HCT116 (cell line): Measurements from ENCODE around the gene MCRIP1. TPM values are rescaled to one million over a fixed set of nuclear protein-coding genes. Genes with fewer than 3 reads are reported as not detected.

ENCODE experiments used
- ATAC-seq: fragments of 200-7000 bp; cut with Tn5 transposase; 2 replicates; pipeline ENCODE4 v1.9.1; 2020; ENCODE audit warnings: mild to moderate bottlenecking, moderate library complexity
- BruUV-seq: library from RNA; stranded (reverse); fragments of 400-500 nt; replicated peaks from 2 replicates; lab custom pipeline; 2021; lab: Mats Ljungman, UMichigan
- CTCF ChIA-PET: fragments of 300-600 bp; sonication (Branson Sonifier 250); formaldehyde crosslinking; loops from one replicate; lab custom pipeline; 2021; ENCODE audit warnings: antibody characterized with exemption; lab: Charles Lee
- POLR2A ChIA-PET: fragments of 300-600, 350-600 bp; sonication (Branson Sonifier 250); formaldehyde crosslinking; loops from one replicate; lab custom pipeline; 2021; ENCODE audit warnings: antibody characterized with exemption; lab: Charles Lee
- RAD21 ChIA-PET, 2 experiments: fragments of 300-600 bp; sonication (Branson Sonifier 250); formaldehyde crosslinking; loops; one replicate each; lab custom pipeline; 2023; ENCODE audit warnings: low total read pairs in 2 of 2; ENCODE audit not compliant: uncharacterized antibody in 2 of 2, unreplicated experiment in 2 of 2, low non-redundant PET in 1 of 2; lab: Charles Lee
- DNase-seq: peaks from one replicate; pipeline ENCODE4 v3.0.0-alpha.2; 2010; ENCODE audit warnings: low read depth, low spot score
- H2AFZ ChIP-seq: fragments of 200-600 bp; shearing (Covaris generic), sonication (generic); 2 replicates; pipeline ENCODE4 v1.6.1; 2017; ENCODE audit warnings: low read depth, mixed run types, mixed read lengths, antibody characterized with exemption, low read length; ENCODE audit not compliant: poor library complexity, severe bottlenecking
- H3K27ac ChIP-seq: 2 replicates; pipeline ENCODE4 v1.5.1; 2012; ENCODE audit warnings: low read depth, low read length
- H3K27me3 ChIP-seq: fragments of 200-600 bp; sonication (generic); 2 replicates; pipeline ENCODE4 v1.6.1; 2016; ENCODE audit warnings: mixed run types, low read length, mixed read lengths; ENCODE audit not compliant: insufficient read depth
- H3K36me3 ChIP-seq, 2 experiments: fragments of 200-500 bp in 1 of 2; fragments of 200-600 bp in 1 of 2; sonication (Bioruptor generic) in 1 of 2; sonication (generic) in 1 of 2; 2 replicates each; pipeline versions ENCODE4 v1.5.1 to v1.6.1; 2014 to 2016; ENCODE audit warnings: low read length in 2 of 2, inconsistent platforms in 1 of 2, mixed read lengths in 1 of 2, mixed run types in 1 of 2; ENCODE audit not compliant: insufficient read depth in 2 of 2, control insufficient read depth in 1 of 2
- H3K4me1 ChIP-seq, 2 experiments: fragments of 200-600 bp in 1 of 2; sonication (generic) in 1 of 2; 2 replicates each; pipeline versions ENCODE4 v1.5.1 to v1.6.1; 2012 to 2017; ENCODE audit warnings: low read length in 2 of 2, inconsistent platforms in 1 of 2, mild to moderate bottlenecking in 1 of 2, mixed read lengths in 1 of 2, mixed run types in 1 of 2, moderate library complexity in 1 of 2; ENCODE audit not compliant: insufficient read depth in 2 of 2, control insufficient read depth in 1 of 2
- H3K4me2 ChIP-seq: fragments of 200-600 bp; sonication (generic); 2 replicates; pipeline ENCODE4 v1.6.1; 2017; ENCODE audit warnings: mixed run types, low read length, mixed read lengths
- H3K4me3 ChIP-seq, 2 experiments: fragments of 200-600 bp in 1 of 2; sonication (generic) in 1 of 2; replicated peaks in 1 of 2; 2 replicates each; pipeline ENCODE4 v1.5.1; 2011 to 2016; ENCODE audit warnings: low read length in 2 of 2, control low read depth in 1 of 2, low read depth in 1 of 2, mild to moderate bottlenecking in 1 of 2, mixed read lengths in 1 of 2, mixed run types in 1 of 2
- H3K79me2 ChIP-seq: fragments of 200-600 bp; sonication (generic); 2 replicates; pipeline ENCODE4 v1.6.1; 2017; ENCODE audit warnings: mild to moderate bottlenecking, mixed run types, low read length, moderate library complexity, mixed read lengths; ENCODE audit not compliant: insufficient read depth
- H3K9ac ChIP-seq: fragments of 200-600 bp; sonication (generic); 2 replicates; pipeline ENCODE4 v1.6.1; 2016; ENCODE audit warnings: low read length, mixed read lengths
- H3K9me2 ChIP-seq: fragments of 200-600 bp; sonication (generic), shearing (Covaris generic); 2 replicates; pipeline ENCODE4 v1.6.1; 2017; ENCODE audit warnings: mixed run types, mild to moderate bottlenecking, moderate library complexity; ENCODE audit not compliant: insufficient read depth
- H3K9me3 ChIP-seq, 2 experiments: fragments of 200-500 bp in 1 of 2; fragments of 200-600 bp in 1 of 2; sonication (Bioruptor generic) in 1 of 2; sonication (generic) in 1 of 2; 2 replicates each; pipeline ENCODE4 v1.6.1; 2014 to 2017; ENCODE audit warnings: low read length in 2 of 2, mixed read lengths in 2 of 2, inconsistent platforms in 1 of 2, low read depth in 1 of 2, mild to moderate bottlenecking in 1 of 2, mixed run types in 1 of 2, moderate library complexity in 1 of 2; ENCODE audit not compliant: control insufficient read depth in 1 of 2, insufficient read depth in 1 of 2
- H4K20me1 ChIP-seq: fragments of 200-600 bp; sonication (generic), shearing (Covaris generic); 2 replicates; pipeline ENCODE4 v1.6.1; 2017; ENCODE audit warnings: mixed run types, mild to moderate bottlenecking, moderate library complexity; ENCODE audit not compliant: insufficient read depth
- JUND ChIP-seq: IDR thresholded peaks from 2 replicates; pipeline ENCODE4 v1.6.1; 2012
- POLR2A ChIP-seq: IDR thresholded peaks from 2 replicates; pipeline ENCODE4 v1.7.0; 2011; ENCODE audit warnings: borderline replicate concordance; ENCODE audit not compliant: insufficient read depth, insufficient read length; ENCODE audit errors: extremely low read depth
- POLR2AphosphoS5 ChIP-seq: IDR thresholded peaks from 2 replicates; pipeline ENCODE4 v1.6.1; 2011; ENCODE audit warnings: mild to moderate bottlenecking, low read depth, low read length, moderate library complexity
- SIN3A ChIP-seq: IDR thresholded peaks from 2 replicates; pipeline ENCODE4 v1.6.1; 2012; ENCODE audit warnings: low read depth
- YY1 ChIP-seq: IDR thresholded peaks from 2 replicates; pipeline ENCODE4 v1.6.1; 2011; ENCODE audit warnings: low read length, low read depth, moderate library complexity, mild to moderate bottlenecking; ENCODE audit not compliant: insufficient replicate concordance; ENCODE audit errors: extremely low read depth
- intact Hi-C: fragments of 100-400 bp; cut with micrococcal nuclease; formaldehyde crosslinking; loops from 2 replicates; pipeline ENCODE4 v1.10.0; 2022
- total RNA-seq: library from RNA; stranded (reverse); gene quantifications from one replicate; pipeline ENCODE4 v1.2.1, GENCODE V29; 2021; ENCODE audit not compliant: unreplicated experiment

Gene MCRIP1
- total RNA-seq, 1 experiment from 2014 or later = 59.2 TPM

- Histone ChIP-seq H4K20me1 (peaks cover 7% of the 10 kb centered on the region; the same call in 1 of the 2 replicates), H3K27ac (peak overlapping the region; percentile 94), H3K9ac (peak overlapping the region; percentile 94), H3K36me3 (peaks cover 35 to 60% of the 10 kb centered on the region in 2 experiments), H2AFZ (no peak overlapping the region), H3K9me3 (no peaks in the 10 kb centered on the region), H3K9me2 (no peaks in the 10 kb centered on the region), H3K27me3 (no peaks in the 10 kb centered on the region), H3K79me2 (peaks cover 93% of the 10 kb centered on the region), H3K4me1 (peaks cover 18 to 46% of the 10 kb centered on the region in 2 experiments), H3K4me2 (peak overlapping the region; percentile 95), H3K4me3 (peak overlapping the region; percentile 81 to 92)
- ChIA-PET RAD21 (interaction anchor here in 1 of 2 experiments (0.6 kb wide), 1 partner anchor 68 kb away, joined by 3 read pairs; the partner anchor contains the start of gene MAFG), POLR2A (interaction anchor here (0.9 to 1.2 kb wide), 2 partner anchors 26 to 156 kb away, joined by 3 read pairs; partner anchors contain the start of genes MCRIP1 and MRPL12), CTCF (interaction anchor here (0.7 kb wide), 1 partner anchor 37 kb away, joined by 3 read pairs; no protein-coding TSS in a partner anchor)
- intact Hi-C loops = no loop called here
- TSS peak; percentile 71 for BruUV-seq
- TF ChIP-seq JUND (no peak), YY1 (no peak), POLR2AphosphoS5 (peak; percentile 19; the same call in 1 of the 2 replicates), SIN3A (no peak), POLR2A (no peak)
- DNase-seq (no peak), ATAC-seq (no peak)
These were observed 26.1 kb upstream of the MCRIP1 start for GRCh38 chr17:81858967-81859905.
